MG63 (cell line): ENCODE data around the gene FADS2. TPM values are rescaled to one million over a fixed set of nuclear protein-coding genes. Genes with fewer than 3 reads are reported as not detected.
A peak's percentile ranks its signal among the peaks of the same experiment; 100 is the strongest.

ENCODE experiments used
- DNase-seq: peaks from one replicate; pipeline ENCODE4 v3.0.0-alpha.2; 2020
- H3K27me3 ChIP-seq: fragments of 250-450 bp; sonication (Bioruptor Pico); 2 replicates; pipeline ENCODE4 v1.5.1; 2020; ENCODE audit warnings: mild to moderate bottlenecking, moderate library complexity
- H3K36me3 ChIP-seq: fragments of 250-450 bp; sonication (Bioruptor Pico); 2 replicates; pipeline ENCODE4 v1.5.1; 2020; ENCODE audit warnings: mild to moderate bottlenecking, moderate library complexity
- H3K4me3 ChIP-seq: fragments of 250-450 bp; sonication (Bioruptor Pico); 2 replicates; pipeline ENCODE4 v1.5.1; 2020; ENCODE audit warnings: mild to moderate bottlenecking, moderate library complexity
- H3K9me3 ChIP-seq: fragments of 250-450 bp; sonication (Bioruptor Pico); 2 replicates; pipeline ENCODE4 v1.5.1; 2020; ENCODE audit warnings: mild to moderate bottlenecking, moderate library complexity
- total RNA-seq: library from RNA; depleted of rRNA; stranded (reverse); fragments of >200 nt; shearing (Covaris generic); gene quantifications from 2 replicates; pipeline ENCODE4 v1.2.3, GENCODE V29; 2014; ENCODE audit warnings: low replicate concordance

FADS2 gene
- total RNA-seq, 1 experiment from 2014 or later: 22.6 TPM

DNA sequence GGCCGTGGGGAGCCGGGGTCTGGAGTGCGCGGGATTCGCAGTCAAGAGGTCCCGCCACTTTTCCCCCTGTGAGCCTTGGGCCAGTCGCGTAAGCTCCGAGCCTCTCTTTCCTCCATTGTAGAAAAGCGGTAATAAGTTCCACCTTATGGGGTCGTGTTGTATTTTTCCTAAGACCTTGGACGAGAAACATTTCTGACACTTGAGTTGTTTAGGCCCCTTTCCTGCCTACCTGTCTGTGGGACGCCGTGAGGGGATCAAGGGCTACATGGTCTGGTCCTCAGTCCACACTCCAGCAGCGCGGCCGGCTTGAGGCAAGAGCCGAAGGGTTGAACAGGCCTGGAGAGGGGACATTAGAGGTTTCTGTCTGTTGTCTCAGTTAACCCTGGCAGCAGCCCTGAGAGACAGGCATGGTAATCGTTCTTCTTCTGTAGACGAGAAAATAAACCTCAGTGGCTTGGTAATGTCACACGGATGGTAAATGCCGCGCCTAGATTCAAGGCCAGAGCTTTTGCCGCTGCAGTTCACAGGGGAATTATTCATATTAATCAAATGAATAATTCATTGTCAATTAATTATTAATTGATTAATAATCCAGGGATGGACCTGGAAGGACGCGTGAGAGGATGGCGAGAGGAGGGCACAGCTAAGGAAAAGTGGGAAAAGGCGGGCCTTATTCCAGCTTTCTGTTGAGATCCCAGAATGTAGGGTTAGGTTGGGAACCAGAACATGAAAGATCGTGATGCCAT is 34.8 kb upstream of the FADS2 start:
- no peaks in the 10 kb centered on the region for H3K27me3 ChIP-seq
- DNase-seq: no peak
- H3K4me3 ChIP-seq: peak overlapping the region; percentile 76
- peaks cover 68% of the 10 kb centered on the region for H3K36me3 ChIP-seq
- H3K9me3 ChIP-seq: no peaks in the 10 kb centered on the region

DNA sequence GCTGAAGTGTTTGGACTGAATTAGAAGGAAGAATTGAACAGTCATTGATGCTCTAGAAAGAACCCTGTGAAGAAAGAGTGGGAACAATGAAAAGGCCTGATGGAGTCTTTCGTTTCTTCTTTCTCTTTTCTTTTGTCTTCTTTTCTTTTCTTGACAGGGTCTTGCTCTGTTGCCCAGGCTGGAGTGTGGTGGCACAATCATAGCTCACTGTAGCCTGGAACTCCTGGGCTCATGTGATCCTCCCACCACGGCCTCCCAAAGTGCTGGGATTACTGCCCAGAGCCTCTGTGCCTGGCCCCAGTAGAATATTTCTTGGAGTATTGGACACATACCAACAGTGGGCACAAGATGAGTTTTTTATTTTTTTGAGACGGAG is 34.3 kb upstream of the FADS2 start:
- Histone ChIP-seq H3K9me3 (no peaks in the 10 kb centered on the region), H3K4me3 (peak overlapping the region; percentile 76), H3K27me3 (no peaks in the 10 kb centered on the region), H3K36me3 (peaks cover 68% of the 10 kb centered on the region)
- peak; percentile 33 for DNase-seq

DNA sequence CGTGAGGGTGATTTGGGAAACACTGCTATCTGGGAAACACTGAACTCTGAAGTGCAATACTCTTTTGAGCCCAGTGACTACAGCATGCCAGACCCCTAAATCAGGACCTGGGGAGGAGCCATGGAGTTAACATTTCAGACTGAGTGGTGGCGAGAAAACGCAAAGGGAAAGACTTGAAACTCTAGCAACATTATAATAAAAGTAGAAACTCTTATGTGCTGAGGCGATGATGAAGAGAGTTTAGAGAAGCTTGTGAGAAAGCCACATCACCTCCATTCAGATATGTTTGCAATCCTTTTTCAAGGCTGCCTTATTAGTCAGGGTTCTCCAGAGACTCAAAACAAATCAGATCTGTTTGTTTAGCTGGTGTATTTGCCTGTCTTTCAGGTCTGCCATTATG is 33.5 kb upstream of the FADS2 start:
- no peak for DNase-seq
- Histone ChIP-seq H3K9me3 (no peaks in the 10 kb centered on the region), H3K4me3 (peak overlapping the region; percentile 76; the same call in 1 of the 2 replicates), H3K27me3 (no peaks in the 10 kb centered on the region), H3K36me3 (peaks cover 67% of the 10 kb centered on the region)

DNA sequence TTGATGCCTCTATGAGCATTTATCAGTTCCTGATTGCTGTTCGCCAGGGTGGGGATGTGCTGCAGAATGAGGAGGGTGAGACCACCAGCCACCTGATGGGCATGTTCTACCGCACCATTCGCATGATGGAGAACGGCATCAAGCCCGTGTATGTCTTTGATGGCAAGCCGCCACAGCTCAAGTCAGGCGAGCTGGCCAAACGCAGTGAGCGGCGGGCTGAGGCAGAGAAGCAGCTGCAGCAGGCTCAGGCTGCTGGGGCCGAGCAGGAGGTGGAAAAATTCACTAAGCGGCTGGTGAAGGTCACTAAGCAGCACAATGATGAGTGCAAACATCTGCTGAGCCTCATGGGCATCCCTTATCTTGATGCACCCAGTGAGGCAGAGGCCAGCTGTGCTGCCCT is 32.6 kb upstream of the FADS2 start:
- no peak for DNase-seq
- Histone ChIP-seq H3K27me3 (no peaks in the 10 kb centered on the region), H3K36me3 (peaks cover 61% of the 10 kb centered on the region), H3K4me3 (no peak overlapping the region), H3K9me3 (no peaks in the 10 kb centered on the region)

DNA sequence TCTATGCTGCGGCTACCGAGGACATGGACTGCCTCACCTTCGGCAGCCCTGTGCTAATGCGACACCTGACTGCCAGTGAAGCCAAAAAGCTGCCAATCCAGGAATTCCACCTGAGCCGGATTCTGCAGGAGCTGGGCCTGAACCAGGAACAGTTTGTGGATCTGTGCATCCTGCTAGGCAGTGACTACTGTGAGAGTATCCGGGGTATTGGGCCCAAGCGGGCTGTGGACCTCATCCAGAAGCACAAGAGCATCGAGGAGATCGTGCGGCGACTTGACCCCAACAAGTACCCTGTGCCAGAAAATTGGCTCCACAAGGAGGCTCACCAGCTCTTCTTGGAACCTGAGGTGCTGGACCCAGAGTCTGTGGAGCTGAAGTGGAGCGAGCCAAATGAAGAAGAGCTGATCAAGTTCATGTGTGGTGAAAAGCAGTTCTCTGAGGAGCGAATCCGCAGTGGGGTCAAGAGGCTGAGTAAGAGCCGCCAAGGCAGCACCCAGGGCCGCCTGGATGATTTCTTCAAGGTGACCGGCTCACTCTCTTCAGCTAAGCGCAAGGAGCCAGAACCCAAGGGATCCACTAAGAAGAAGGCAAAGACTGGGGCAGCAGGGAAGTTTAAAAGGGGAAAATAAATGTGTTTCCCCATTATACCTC is 32.1 kb upstream of the FADS2 start:
- peaks cover 57% of the 10 kb centered on the region for H3K36me3 ChIP-seq
- no peak for DNase-seq
- no peaks in the 10 kb centered on the region for H3K9me3 ChIP-seq
- H3K4me3 ChIP-seq: no peak overlapping the region
- H3K27me3 ChIP-seq: no peaks in the 10 kb centered on the region

DNA sequence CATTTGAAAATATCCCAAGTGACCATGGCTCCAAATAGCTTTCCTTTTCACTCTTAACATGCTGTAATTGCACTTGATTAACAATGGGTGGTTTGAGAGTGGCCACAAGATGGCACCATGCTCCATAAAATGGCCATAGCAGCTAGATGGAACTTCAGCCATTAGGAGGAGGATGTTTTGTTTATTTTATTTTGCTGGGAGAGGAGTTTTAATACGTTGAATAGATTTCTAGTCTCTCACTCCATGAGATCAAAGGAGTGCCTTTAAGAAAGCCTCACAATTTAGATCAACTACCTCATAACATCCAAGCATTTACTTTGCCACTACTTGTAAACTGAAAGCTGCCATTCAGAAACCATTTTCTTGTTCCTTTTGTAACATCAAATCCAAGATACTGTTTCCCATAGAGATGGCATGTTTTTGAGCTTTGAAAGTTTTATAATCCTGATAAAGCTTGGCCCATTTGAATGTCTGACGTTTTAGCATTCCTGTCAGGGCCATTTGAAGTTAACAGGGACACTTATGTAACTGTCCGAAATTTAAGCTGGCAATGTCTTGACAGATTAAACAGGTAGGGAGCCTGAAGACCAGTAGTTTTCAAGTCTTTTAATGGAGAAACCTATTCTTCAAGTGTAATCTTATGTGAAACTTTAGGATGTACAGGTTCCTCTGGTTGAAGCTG is 30.7 kb upstream of the FADS2 start:
- no peak overlapping the region for H3K4me3 ChIP-seq
- no peaks in the 10 kb centered on the region for H3K9me3 ChIP-seq
- DNase-seq: peak; percentile 54
- no peaks in the 10 kb centered on the region for H3K27me3 ChIP-seq
- peaks cover 52% of the 10 kb centered on the region for H3K36me3 ChIP-seq

DNA sequence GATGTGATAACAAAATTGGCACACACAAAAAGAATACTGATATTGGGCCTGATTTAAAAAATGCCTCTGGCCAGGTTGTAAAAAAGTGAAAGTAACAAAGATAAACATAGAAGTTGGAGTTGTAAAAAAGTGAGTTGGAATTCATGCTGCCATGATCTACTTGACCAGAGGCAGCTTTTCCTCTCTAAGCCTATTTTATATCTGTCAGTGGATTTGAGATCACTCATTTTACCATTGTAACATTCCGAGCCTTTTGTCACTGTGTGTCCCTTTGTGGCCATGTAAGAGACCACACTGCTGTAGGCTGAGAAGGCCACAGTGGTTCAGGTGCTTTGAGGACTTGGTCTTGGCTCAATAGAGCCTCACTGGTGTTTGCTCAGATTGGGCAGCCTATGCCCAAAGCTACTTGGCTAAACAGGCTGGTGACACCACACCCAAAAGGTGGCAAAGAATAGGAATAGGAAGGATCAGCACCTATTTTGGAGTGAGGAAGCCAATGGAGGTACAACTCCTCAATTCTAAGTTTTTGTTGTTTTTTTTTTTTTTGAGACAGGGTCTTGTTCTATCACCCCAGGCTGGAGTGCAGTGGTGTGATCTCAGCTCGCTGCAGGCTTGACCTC is 28.3 kb upstream of the FADS2 start:
- no peak overlapping the region for H3K4me3 ChIP-seq
- no peaks in the 10 kb centered on the region for H3K27me3 ChIP-seq
- H3K36me3 ChIP-seq: peaks cover 60% of the 10 kb centered on the region
- no peak for DNase-seq
- no peaks in the 10 kb centered on the region for H3K9me3 ChIP-seq

DNA sequence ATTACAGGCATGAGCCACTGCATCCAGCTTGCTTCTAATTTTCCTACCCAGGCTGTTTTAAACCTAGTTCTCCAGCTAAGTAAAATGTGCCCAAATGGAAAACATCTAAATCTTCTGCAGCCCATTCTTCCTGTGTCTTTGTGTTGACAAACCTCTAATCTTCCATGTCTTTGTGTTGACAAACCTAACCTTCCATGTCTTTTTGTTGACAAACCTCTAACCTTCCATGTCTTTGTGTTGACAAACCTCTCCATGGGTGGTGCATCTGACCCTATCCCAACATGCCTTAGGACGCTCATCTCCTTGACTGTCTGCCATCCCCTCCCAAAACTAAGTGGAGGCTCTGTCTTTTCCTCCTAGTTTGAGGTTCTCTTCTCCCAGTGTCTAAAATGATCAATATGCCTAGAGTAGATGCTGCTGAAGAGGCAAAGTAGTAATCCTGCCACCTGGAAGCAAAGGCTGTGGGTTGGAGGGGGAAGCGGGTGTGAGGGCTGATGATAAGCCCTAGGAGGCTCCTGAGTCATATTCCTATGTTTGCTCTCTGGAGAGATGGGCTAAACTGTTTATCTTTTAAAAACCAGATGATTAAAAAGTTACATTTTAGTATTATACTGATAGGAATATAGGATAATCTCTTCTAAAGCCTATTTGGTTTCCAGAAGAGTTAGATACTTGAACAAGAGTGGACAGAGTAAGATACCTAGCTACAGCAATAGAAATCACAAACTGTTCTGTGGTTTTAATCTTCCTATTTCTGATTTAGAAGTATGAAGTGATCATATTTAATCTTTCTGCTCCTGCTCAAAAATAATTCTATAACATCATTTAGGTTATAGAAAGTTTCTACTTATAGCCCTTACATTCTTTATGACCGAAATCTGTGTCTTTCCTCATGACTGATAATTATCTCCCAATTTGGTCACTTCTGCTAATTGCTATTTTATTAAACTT is 27.5 kb upstream of the FADS2 start:
- Histone ChIP-seq H3K4me3 (no peak overlapping the region), H3K9me3 (no peaks in the 10 kb centered on the region), H3K36me3 (peaks cover 52% of the 10 kb centered on the region), H3K27me3 (no peaks in the 10 kb centered on the region)
- DNase-seq: no peak

DNA sequence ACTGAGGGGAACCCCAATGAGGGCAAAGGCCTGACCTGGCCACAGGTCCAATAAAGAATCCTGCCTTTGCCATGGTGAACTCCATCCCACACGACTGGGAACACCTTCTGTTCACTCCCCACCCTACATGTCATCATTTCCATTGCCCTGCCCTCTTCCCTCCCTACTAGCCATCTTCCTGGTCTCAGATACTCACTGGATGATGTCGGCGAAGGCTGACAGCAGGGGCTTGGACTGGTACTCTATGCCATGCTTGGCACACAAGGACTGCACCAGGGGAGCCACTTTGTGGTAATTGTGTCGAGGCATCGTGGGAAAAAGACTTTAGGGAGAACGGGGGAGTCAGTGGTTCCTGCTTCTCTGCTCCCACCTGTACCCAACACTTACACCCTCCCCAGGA is 25.5 kb upstream of the FADS2 start:
- Histone ChIP-seq H3K36me3 (peaks cover 35% of the 10 kb centered on the region), H3K9me3 (no peaks in the 10 kb centered on the region), H3K4me3 (no peak overlapping the region), H3K27me3 (no peaks in the 10 kb centered on the region)
- no peak for DNase-seq

DNA sequence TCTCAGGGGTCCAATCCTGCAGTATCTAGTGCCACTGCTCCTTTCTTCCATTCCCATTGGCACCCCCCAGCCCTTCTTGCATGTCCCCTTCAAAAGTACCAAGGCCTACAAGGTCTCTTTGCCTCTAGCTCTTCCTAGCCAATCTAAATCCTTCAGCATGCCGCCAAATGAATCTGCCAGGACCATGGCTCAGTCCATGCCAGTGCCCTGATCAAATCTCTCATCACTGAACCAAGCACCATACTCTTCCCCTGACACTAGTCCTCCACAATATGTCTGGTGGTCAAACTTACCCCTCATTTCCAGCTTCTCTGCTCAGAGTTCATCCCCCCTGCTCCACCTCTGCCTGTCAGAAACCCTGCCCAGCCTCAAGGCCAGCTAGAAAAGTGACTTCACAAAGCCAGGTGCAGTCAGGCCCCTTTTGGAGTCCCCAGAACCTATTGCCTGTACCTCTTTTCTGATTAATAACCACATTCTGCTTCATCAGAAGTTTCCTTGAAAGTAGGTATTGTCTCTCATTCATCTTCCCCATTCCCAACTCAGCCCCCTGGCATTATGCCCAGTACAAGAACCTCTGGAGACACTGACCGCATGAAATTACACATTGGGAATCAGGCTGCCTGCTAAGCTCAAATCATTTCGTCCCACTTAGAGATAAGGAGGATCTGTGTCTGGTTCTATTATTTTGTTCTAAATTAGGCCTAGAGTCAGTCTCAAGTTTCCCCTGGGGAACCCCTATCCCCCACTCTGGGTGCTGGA is 24.0 kb upstream of the FADS2 start:
- Histone ChIP-seq H3K27me3 (no peaks in the 10 kb centered on the region), H3K4me3 (no peak overlapping the region), H3K36me3 (peaks cover 26% of the 10 kb centered on the region), H3K9me3 (no peaks in the 10 kb centered on the region)
- no peak for DNase-seq

DNA sequence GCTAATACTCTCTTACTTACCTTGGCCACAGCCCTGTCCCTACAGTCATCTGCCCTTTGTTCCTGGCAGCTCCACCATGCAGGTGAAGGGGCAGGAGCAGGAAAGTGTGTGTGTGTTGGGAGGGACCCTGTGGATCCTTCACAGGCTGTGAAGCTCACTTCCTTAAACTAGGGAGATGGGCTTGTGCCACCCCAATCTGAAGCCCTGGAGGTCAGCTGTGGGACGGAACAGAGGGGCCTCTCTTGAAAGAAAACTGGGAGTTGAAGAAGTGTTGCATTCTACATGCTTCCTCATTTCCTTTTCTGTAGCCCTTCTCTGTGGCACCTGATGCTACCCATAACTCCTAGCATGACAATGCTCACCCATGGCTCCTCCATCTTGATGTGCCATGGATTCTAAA is 23.0 kb upstream of the FADS2 start:
- H3K27me3 ChIP-seq: no peaks in the 10 kb centered on the region
- DNase-seq: no peak
- H3K36me3 ChIP-seq: peaks cover 26% of the 10 kb centered on the region
- no peaks in the 10 kb centered on the region for H3K9me3 ChIP-seq
- no peak overlapping the region for H3K4me3 ChIP-seq

DNA sequence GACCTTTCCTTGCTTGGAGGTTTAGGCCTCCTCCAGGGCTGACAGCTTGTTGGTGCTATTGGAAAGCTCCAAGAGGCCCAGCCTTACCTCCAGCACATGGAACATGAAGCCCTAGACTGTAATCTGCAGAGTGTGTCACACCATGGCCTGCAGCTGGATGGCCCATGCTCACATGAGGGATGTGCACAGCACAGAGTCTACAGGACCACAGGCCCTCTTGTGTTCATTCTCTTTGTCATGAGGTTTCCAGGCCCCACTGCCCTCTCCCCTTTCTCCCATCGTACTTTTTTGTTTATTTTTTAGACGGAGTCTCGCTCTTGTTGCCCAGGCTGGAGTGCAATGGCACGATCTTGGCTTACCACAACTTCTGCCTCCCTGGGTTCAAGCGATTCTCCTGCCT is 21.3 kb upstream of the FADS2 start:
- Histone ChIP-seq H3K36me3 (peaks cover 33% of the 10 kb centered on the region), H3K4me3 (no peak overlapping the region), H3K9me3 (no peaks in the 10 kb centered on the region), H3K27me3 (no peaks in the 10 kb centered on the region)
- DNase-seq: no peak

DNA sequence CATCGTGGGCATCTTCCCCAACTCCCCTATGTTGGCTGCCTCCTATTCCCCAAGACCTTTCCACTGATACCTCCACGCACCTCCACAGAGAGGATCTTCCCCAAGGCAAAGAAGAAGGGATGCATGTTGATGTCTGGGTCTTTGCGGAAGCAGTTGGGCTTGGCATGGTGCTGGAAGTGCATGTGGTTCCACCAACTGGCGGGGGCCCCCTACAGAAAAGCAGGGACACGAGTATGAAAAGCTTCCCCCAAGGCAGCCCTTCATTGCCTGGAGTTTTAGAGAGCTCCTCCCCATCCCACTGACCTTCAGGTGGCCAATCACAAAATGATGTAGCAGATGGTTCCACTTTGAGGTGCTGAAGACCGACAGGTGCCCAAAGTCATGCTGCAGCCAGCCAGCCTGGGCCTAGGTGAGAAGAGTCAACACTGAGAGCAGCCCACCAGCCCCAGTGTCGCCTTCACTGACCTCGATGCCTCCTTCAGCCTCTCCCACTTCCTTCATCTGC is 17.4 kb upstream of the FADS2 start:
- H3K27me3 ChIP-seq: no peaks in the 10 kb centered on the region
- DNase-seq: no peak
- peaks cover 23% of the 10 kb centered on the region for H3K36me3 ChIP-seq
- H3K4me3 ChIP-seq: no peak overlapping the region
- no peaks in the 10 kb centered on the region for H3K9me3 ChIP-seq

DNA sequence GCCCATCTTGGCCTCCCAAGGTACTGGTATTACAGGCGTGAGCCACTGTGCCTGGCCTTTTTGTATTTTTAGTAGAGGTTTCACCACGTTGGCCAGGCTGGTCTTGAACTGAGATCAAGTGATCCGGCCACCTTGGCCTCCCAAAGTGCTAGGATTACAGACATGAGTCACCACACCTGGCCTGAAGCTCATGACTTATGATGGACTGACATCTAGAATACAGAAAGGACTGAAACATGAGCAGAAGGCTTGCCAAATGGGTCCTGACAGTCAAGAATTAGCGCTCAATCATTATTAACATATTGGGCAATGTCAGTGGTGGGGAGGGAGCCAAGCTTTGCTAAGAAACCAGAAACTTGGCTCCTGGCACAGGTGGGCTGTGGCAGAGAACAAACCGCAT is 16.3 kb upstream of the FADS2 start:
- H3K4me3 ChIP-seq: no peak overlapping the region
- no peaks in the 10 kb centered on the region for H3K9me3 ChIP-seq
- no peaks in the 10 kb centered on the region for H3K27me3 ChIP-seq
- H3K36me3 ChIP-seq: peaks cover 23% of the 10 kb centered on the region
- DNase-seq: no peak

DNA sequence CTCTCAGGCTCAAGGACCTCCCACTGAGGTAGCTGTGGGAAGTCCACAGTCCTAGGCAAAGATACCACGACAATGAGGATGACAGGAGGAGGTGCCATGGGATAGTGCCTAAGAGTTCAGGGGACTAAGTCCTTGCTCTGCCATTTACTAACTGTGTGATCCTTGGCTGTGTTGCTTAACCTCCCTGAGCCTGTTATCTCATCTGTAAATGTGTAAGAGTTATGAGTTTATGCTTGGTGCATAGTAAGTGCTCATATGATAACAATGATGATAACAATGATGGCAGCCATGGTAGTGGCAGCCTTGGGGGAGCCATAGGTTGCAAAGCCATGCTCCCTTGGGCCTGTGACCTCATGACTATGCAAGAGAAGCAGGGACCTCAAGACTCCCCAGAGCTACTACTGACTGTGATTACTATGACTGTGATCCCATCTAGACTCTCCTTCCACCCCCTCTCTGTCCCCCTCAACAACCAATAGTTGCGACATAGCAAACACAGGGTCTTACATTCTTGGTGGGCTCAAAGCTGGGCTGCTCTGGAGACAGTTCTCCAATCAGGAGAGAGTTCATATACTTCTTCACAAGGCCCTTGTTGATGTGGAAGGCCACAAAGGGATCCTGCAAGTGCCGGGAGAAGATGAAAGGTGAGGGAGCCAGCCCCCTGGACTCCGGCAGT is 15.2 kb upstream of the FADS2 start:
- Histone ChIP-seq H3K9me3 (no peaks in the 10 kb centered on the region), H3K27me3 (no peaks in the 10 kb centered on the region), H3K4me3 (no peak overlapping the region), H3K36me3 (peaks cover 20% of the 10 kb centered on the region)
- no peak for DNase-seq
